Breast epithelium (tissue), 4 donors: ENCODE measurements around the gene CYP26B1. TPM values are rescaled to one million over a fixed set of nuclear protein-coding genes. Genes with fewer than 3 reads are reported as not detected.

Experiments
- DNase-seq, 2 donors: peaks; one replicate each; pipeline ENCODE4 v3.0.0-alpha.2; 2019; ENCODE audit warnings: low spot score in 2 of 2
- H3K27ac ChIP-seq, 2 donors: fragments of 200-600 bp; sonication (generic) in 1 of 2; one replicate each; pipeline ENCODE4 v1.5.1; 2016 to 2019; ENCODE audit warnings: mild to moderate bottlenecking in 1 of 2
- H3K27me3 ChIP-seq, 2 donors: fragments of 200-600 bp; sonication (generic) in 1 of 2; one replicate each; pipeline versions ENCODE4 v1.5.1 to v1.6.0; 2017 to 2019; ENCODE audit warnings: control low read depth in 1 of 2, mild to moderate bottlenecking in 1 of 2
- H3K36me3 ChIP-seq: fragments of 200-600 bp; one replicate; pipeline ENCODE4 v1.5.1; 2019
- H3K4me1 ChIP-seq, 2 donors: fragments of 200-600 bp; sonication (generic); one replicate each; pipeline ENCODE4 v1.5.1; 2016 to 2019; ENCODE audit warnings: control low read depth in 1 of 2
- H3K4me3 ChIP-seq, 3 donors: fragments of 200-600 bp; sonication (generic); 1 replicate in 2 of 3; 2 replicates in 1 of 3; pipeline ENCODE4 v1.5.1; 2016 to 2019; ENCODE audit warnings: mild to moderate bottlenecking in 3 of 3, moderate library complexity in 2 of 3
- H3K9me3 ChIP-seq, 2 donors: fragments of 200-600 bp; sonication (generic) in 1 of 2; one replicate each; pipeline ENCODE4 v1.5.1; 2016 to 2019; ENCODE audit warnings: control low read depth in 1 of 2
- POLR2A ChIP-seq: fragments of 450-650 bp; IDR thresholded peaks from one replicate; pipeline ENCODE4 v1.6.1; 2016; ENCODE audit warnings: antibody characterized with exemption, mild to moderate bottlenecking, moderate library complexity
- POLR2AphosphoS5 ChIP-seq, 3 donors: sonication (generic); formaldehyde crosslinking; IDR thresholded peaks; one replicate each; pipeline ENCODE4 v1.6.1; 2017; ENCODE audit warnings: antibody characterized with exemption in 3 of 3
- intact Hi-C: fragments of 100-400 bp; cut with DNase I; formaldehyde crosslinking; loops from one replicate; pipeline ENCODE4 v1.15.1; 2023; ENCODE audit warnings: low total_unique reads
- total RNA-seq, 3 donors: library from RNA; depleted of rRNA; stranded (reverse); fragments of >200 nt; gene quantifications; one replicate each; pipeline ENCODE4 v1.1.0, GENCODE V29; 2016
- TF ChIP-seq, protein P1 (sequence below), 3 donors: fragments of 450-650 bp; IDR thresholded peaks; one replicate each; pipeline ENCODE4 v1.5.1; 2016 to 2017; ENCODE audit warnings: antibody characterized with exemption in 3 of 3, mild to moderate bottlenecking in 3 of 3, moderate library complexity in 3 of 3

Gene CYP26B1
- total RNA-seq, 3 donors from 2014 or later = 3.8 to 41.6 (median 3.9) TPM

DNA sequence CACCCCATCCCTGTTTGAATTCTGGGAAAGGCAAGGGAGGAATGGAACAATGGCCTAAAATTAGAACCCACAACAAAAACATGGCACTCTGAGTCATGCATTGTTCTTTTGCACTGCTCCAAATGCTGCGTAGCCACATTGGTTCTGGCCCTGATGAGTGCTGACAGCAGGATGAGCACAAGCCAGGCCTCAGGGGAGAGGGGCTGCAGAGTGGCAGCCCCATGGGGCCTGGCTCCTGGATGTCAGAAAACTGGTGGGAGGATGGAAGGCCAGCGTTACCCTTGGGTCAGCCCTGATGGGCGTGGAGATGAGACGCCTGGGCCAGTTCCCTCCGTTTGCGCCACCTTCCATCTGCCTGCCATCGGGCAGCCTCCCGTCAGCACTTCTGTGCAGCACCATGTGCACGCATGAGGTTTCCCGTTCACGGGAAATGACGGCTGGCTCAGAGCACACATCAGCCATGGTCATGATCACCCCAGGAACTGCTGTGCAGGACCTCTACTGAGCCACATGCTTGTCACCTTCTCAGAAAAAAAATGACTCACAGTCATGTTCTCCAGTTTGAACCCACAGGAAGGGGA lies 65.6 kb downstream of the CYP26B1 start:
- TF ChIP-seq, protein P1, sequence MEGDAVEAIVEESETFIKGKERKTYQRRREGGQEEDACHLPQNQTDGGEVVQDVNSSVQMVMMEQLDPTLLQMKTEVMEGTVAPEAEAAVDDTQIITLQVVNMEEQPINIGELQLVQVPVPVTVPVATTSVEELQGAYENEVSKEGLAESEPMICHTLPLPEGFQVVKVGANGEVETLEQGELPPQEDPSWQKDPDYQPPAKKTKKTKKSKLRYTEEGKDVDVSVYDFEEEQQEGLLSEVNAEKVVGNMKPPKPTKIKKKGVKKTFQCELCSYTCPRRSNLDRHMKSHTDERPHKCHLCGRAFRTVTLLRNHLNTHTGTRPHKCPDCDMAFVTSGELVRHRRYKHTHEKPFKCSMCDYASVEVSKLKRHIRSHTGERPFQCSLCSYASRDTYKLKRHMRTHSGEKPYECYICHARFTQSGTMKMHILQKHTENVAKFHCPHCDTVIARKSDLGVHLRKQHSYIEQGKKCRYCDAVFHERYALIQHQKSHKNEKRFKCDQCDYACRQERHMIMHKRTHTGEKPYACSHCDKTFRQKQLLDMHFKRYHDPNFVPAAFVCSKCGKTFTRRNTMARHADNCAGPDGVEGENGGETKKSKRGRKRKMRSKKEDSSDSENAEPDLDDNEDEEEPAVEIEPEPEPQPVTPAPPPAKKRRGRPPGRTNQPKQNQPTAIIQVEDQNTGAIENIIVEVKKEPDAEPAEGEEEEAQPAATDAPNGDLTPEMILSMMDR (IDR thresholded peaks at IDR 0.05) = no peak
- TF ChIP-seq POLR2A (no peak), POLR2AphosphoS5 (IDR thresholded peaks at IDR 0.05) (no peak)
- Histone ChIP-seq H3K27ac (no peak overlapping the region), H3K4me1 (no peaks in the 10 kb centered on the region), H3K36me3 (no peaks in the 10 kb centered on the region), H3K27me3 (no peaks in the 10 kb centered on the region), H3K9me3 (no peaks in the 10 kb centered on the region), H3K4me3 (no peak overlapping the region)
- no peak for DNase-seq
- intact Hi-C loops = no loop called here

DNA sequence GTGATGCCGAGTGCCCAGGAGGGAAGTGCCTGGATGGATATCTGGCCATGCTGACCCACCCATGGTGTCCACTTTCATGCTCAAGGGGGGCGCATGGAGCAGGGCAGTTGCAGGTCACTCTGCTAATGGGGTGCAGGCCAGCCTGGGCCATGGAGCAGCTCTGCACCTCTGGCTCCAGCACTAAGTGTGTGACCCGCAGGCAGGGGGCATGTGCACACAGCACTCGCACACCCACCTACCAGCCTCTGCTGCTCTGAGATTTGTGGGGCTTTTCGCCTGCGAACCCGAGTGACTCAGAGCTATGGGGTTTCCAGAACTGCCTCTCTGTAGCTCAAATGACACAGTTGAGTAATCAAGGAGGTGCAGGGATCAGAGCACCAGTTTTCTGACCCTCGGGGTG lies 66.2 kb downstream of the CYP26B1 start:
- TF ChIP-seq POLR2AphosphoS5 (IDR thresholded peaks at IDR 0.05) (no peak), POLR2A (no peak)
- TF ChIP-seq, protein P1 (IDR thresholded peaks at IDR 0.05) = no peak
- Histone ChIP-seq H3K4me1 (no peaks in the 10 kb centered on the region), H3K36me3 (no peaks in the 10 kb centered on the region), H3K4me3 (no peak overlapping the region), H3K27ac (no peak overlapping the region), H3K9me3 (no peaks in the 10 kb centered on the region), H3K27me3 (no peaks in the 10 kb centered on the region)
- intact Hi-C loops = no loop called here
- DNase-seq = no peak

DNA sequence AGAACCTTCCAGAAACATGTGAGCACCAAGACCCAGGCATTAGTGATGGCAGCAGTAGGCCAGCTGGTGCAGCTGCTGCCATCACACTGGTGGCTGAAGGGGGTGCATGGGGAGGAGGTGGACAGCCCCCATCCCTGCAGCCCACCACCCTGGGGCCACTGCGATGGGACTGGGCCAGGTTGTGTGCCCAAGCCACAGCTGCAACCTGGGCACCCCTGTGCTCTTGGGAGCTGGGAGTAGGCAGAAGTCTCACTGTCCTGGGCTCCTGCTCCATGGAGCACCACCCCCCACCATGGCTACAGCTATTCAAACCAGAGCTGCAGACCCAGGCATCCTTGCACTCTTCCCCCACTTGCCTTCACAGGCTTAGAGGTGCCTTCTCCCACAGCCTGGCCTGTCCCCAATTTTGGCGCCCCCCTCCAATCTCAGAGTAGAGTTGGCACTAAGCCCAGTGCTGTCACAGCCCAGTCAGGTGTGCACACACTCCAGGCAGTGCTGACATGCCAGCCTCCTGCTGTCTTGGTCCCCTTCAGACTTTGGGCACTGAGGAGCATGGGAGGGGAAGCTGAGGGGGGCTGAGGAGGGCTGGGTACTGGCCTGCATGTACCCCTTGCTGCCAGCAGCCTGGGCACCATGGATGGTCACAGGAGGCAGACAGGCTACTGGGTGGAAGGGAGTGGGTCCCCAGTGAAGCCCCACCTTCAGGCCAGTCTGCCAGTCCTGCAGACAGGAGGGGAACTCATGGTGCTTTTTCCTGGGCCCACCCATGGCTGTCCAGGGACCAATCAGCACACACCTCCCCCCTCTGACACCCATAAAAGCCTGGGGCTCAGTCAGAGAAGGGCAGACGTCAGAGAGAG lies 67.1 kb downstream of the CYP26B1 start:
- DNase-seq = no peak
- H3K36me3 ChIP-seq = no peaks in the 10 kb centered on the region
- no peak overlapping the region for H3K27ac ChIP-seq
- intact Hi-C loops = no loop called here
- no peaks in the 10 kb centered on the region for H3K4me1 ChIP-seq
- no peak overlapping the region for H3K4me3 ChIP-seq
- H3K27me3 ChIP-seq = no peaks in the 10 kb centered on the region
- H3K9me3 ChIP-seq = no peaks in the 10 kb centered on the region
- TF ChIP-seq POLR2AphosphoS5 (IDR thresholded peaks at IDR 0.05) (no peak), POLR2A (no peak)
- TF ChIP-seq, protein P1 (IDR thresholded peaks at IDR 0.05) = no peak
